Measurements from ENCODE around the gene EFCAB12. TPM values are rescaled to one million over a fixed set of nuclear protein-coding genes. Genes with fewer than 3 reads are reported as not detected.

Gene EFCAB12
- total RNA-seq, 3 donors from 2014 or later (not counting 1 experiment from before 2014, with no cell fraction given): 0.94 to 3.3 (median 1.4) TPM

DNA sequence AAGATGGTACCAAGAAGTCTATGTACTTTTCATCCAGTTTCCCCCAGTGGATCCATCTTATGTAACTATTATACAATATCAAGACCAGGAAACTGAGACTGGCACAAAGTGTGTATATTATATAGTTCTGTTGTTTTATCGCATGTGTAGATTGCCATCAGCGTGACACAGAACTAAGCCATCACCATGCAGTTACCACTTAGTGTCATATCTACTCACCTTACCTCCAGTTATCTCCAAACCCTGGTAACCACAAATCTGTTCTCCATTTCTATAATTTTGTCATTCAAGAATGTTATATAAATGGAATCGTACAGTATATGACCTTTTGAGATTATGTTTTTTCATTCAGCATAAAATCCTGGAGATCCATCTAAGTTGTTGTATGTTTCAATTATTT, 34.7 kb upstream of the EFCAB12 start:
- intact Hi-C loops (cut with micrococcal nuclease): no loop called here
- H3K36me3 Mint-ChIP-seq: no peaks in the 10 kb centered on the region
- TF ChIP-seq, protein P1, sequence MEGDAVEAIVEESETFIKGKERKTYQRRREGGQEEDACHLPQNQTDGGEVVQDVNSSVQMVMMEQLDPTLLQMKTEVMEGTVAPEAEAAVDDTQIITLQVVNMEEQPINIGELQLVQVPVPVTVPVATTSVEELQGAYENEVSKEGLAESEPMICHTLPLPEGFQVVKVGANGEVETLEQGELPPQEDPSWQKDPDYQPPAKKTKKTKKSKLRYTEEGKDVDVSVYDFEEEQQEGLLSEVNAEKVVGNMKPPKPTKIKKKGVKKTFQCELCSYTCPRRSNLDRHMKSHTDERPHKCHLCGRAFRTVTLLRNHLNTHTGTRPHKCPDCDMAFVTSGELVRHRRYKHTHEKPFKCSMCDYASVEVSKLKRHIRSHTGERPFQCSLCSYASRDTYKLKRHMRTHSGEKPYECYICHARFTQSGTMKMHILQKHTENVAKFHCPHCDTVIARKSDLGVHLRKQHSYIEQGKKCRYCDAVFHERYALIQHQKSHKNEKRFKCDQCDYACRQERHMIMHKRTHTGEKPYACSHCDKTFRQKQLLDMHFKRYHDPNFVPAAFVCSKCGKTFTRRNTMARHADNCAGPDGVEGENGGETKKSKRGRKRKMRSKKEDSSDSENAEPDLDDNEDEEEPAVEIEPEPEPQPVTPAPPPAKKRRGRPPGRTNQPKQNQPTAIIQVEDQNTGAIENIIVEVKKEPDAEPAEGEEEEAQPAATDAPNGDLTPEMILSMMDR (IDR thresholded peaks at IDR 0.05): no peak
- no CpG with 5 or more reads among the region's 3 CpGs for WGBS (ENCODE audit: insufficient coverage)
- DNase-seq (no peak), ATAC-seq (no peak)
- no peak overlapping the region for H3K27ac Mint-ChIP-seq
- no peaks in the 10 kb centered on the region for H3K27me3 Mint-ChIP-seq (ENCODE audit: low read depth in 2 of 2)
- H3K9me3 ChIP-seq (ENCODE audit: control insufficient read depth, insufficient read depth, low read length): no peaks in the 10 kb centered on the region
- H3K4me1 Mint-ChIP-seq: no peaks in the 10 kb centered on the region
- H3K36me3 ChIP-seq (ENCODE audit: control insufficient read depth, insufficient read depth, low read length): peaks cover 3% of the 10 kb centered on the region
- H3K4me1 ChIP-seq (ENCODE audit: control insufficient read depth, insufficient read depth, low read length): no peaks in the 10 kb centered on the region
- H3K4me3 Mint-ChIP-seq: no peak overlapping the region
- H3K9me3 Mint-ChIP-seq: no peaks in the 10 kb centered on the region
- H3K27me3 ChIP-seq (ENCODE audit: control insufficient read depth, insufficient read depth, low read length): no peaks in the 10 kb centered on the region
- no peak overlapping the region for H3K4me3 ChIP-seq (ENCODE audit: low read length)
- H3K27ac ChIP-seq (ENCODE audit: low read length): no peak overlapping the region

DNA sequence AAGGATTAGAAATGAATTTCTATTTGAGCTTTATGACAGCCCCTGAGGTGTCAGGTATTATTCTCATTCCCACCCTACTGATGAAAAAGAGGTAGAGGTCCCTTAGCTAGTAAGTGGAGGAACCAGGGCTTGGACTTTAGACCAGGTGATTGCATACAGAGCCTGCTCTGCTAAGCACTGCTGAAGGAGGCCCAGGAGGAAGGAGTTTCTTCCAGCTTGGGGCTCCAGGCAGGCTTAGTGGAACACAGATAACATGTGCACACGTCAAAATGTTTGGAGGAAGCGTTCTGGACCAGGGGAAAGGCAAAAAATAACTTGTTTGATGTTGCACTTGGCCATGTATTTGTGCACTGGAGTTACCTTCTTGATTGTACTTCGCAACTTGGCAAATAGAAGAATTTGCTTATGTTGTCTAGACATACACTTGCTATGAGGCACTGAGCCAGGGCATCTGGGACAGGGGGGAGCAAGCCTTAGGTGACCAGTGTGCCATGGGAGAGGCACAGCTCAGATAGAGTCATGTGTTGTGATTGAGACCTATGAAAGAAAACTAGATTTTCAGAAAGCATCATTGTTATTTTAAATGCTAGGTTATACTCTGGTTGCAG, 34.0 kb upstream of the EFCAB12 start:
- Mint-ChIP-seq H3K27me3 (ENCODE audit: low read depth in 2 of 2) (no peaks in the 10 kb centered on the region), H3K4me3 (no peak overlapping the region), H3K4me1 (no peaks in the 10 kb centered on the region), H3K27ac (no peak overlapping the region), H3K36me3 (no peaks in the 10 kb centered on the region), H3K9me3 (no peaks in the 10 kb centered on the region)
- H3K27ac ChIP-seq (ENCODE audit: low read length): no peak overlapping the region
- intact Hi-C loops (cut with micrococcal nuclease): no loop called here
- no peaks in the 10 kb centered on the region for H3K9me3 ChIP-seq (ENCODE audit: control insufficient read depth, insufficient read depth, low read length)
- ATAC-seq (no peak), DNase-seq (no peak)
- no peaks in the 10 kb centered on the region for H3K4me1 ChIP-seq (ENCODE audit: control insufficient read depth, insufficient read depth, low read length)
- TF ChIP-seq, protein P1 (IDR thresholded peaks at IDR 0.05): no peak
- no peak overlapping the region for H3K4me3 ChIP-seq (ENCODE audit: low read length)
- WGBS (ENCODE audit: insufficient coverage): 96% methylated on average over 3 of the region's 3 CpGs
- no peaks in the 10 kb centered on the region for H3K27me3 ChIP-seq (ENCODE audit: control insufficient read depth, insufficient read depth, low read length)
- H3K36me3 ChIP-seq (ENCODE audit: control insufficient read depth, insufficient read depth, low read length): peaks cover 3% of the 10 kb centered on the region

DNA sequence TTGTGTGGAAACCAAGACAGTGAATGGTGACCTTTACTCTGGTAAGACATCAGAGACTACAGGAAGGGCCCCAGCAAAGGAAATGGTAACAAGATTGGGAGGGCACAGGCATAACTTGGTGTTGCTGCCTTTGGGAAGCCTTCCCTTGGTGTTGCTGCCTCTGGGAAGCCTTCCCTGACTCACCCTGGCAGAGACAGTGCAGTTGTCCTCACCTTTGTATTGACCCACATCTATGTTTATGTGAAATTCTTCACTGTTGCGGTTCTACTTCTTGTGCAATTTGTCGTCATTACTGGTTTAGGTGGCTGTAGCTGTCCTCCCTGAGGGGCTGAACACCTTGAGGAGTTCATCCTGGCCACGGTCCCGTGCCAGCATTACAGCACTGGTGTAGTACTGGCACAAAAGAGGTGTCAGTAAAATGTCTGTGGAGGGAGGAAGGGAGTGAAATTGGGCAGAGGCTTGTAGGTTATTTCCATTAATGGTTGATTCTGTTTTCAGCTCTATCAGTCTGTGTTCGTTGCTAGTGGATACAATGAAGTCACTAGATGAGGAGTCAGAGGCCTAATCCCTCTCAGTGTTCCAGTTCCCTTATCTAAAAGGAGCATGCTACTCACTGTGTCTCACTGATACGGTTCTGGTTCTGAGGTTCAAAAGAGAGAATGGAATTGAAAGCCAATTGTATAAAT, 33.2 kb upstream of the EFCAB12 start:
- TF ChIP-seq, protein P1 (IDR thresholded peaks at IDR 0.05): no peak

More for the DNA sequence above, 33.2 kb upstream of the EFCAB12 start:
- whole genome bisulfite sequencing (ENCODE audit: insufficient coverage): 86% methylated on average over 5 of the region's 6 CpGs
- Histone ChIP-seq H3K36me3 (ENCODE audit: control insufficient read depth, insufficient read depth, low read length) (no peaks in the 10 kb centered on the region), H3K9me3 (ENCODE audit: control insufficient read depth, insufficient read depth, low read length) (no peaks in the 10 kb centered on the region), H3K4me1 (ENCODE audit: control insufficient read depth, insufficient read depth, low read length) (no peaks in the 10 kb centered on the region), H3K27me3 (ENCODE audit: control insufficient read depth, insufficient read depth, low read length) (no peaks in the 10 kb centered on the region), H3K4me3 (ENCODE audit: low read length) (no peak overlapping the region), H3K27ac (ENCODE audit: low read length) (no peak overlapping the region)
- Mint-ChIP-seq H3K4me1 (no peaks in the 10 kb centered on the region), H3K27me3 (ENCODE audit: low read depth in 2 of 2) (no peaks in the 10 kb centered on the region), H3K4me3 (no peak overlapping the region), H3K9me3 (no peaks in the 10 kb centered on the region), H3K27ac (no peak overlapping the region), H3K36me3 (no peaks in the 10 kb centered on the region)
- ATAC-seq: no peak
- intact Hi-C loops (cut with micrococcal nuclease): no loop called here
- DNase-seq: no peak

Data from natural killer cell (primary cell).